Karpas-422 (cell line): ENCODE results near the gene BCL6B. TPM values are rescaled to one million over a fixed set of nuclear protein-coding genes. Genes with fewer than 3 reads are reported as not detected.
A peak's percentile ranks its signal among the peaks of the same experiment; 100 is the strongest.

ENCODE experiments used
- DNase-seq: peaks from one replicate; pipeline ENCODE4 v3.0.0-alpha.2; 2015
- H2AFZ ChIP-seq: fragments of 200-600 bp; sonication (generic); 2 replicates; pipeline ENCODE4 v1.6.1; 2014; ENCODE audit warnings: antibody characterized with exemption, low read length, mixed read lengths
- H3K27ac ChIP-seq: fragments of 200-600 bp; sonication (generic); 2 replicates; pipeline ENCODE4 v1.5.1; 2014; ENCODE audit warnings: mild to moderate bottlenecking, low read length, moderate library complexity
- H3K27me3 ChIP-seq: fragments of 200-600 bp; sonication (generic); 2 replicates; pipeline ENCODE4 v1.6.1; 2014; ENCODE audit warnings: low read length, mixed read lengths
- H3K36me3 ChIP-seq: fragments of 200-600 bp; sonication (generic); 2 replicates; pipeline ENCODE4 v1.6.1; 2014; ENCODE audit warnings: low read length, mixed read lengths; ENCODE audit not compliant: insufficient read depth
- H3K4me1 ChIP-seq: fragments of 200-600 bp; sonication (generic); 2 replicates; pipeline ENCODE4 v1.6.1; 2014; ENCODE audit warnings: mild to moderate bottlenecking, low read length, mixed read lengths
- H3K4me2 ChIP-seq: fragments of 200-600 bp; sonication (generic); 2 replicates; pipeline ENCODE4 v1.6.1; 2014; ENCODE audit warnings: low read length, low read depth, mild to moderate bottlenecking; ENCODE audit not compliant: poor library complexity, severe bottlenecking
- H3K4me3 ChIP-seq: fragments of 200-600 bp; sonication (generic); 2 replicates; pipeline ENCODE4 v1.5.1; 2014; ENCODE audit warnings: mild to moderate bottlenecking, antibody characterized with exemption, low read length, mixed read lengths
- H3K79me2 ChIP-seq: fragments of 200-600 bp; sonication (generic); 2 replicates; pipeline ENCODE4 v1.6.1; 2014; ENCODE audit warnings: mild to moderate bottlenecking, low read length, mixed read lengths
- H3K9ac ChIP-seq: fragments of 200-600 bp; sonication (generic); 2 replicates; pipeline ENCODE4 v1.6.0; 2014; ENCODE audit warnings: low read length
- H3K9me2 ChIP-seq: fragments of 200-600 bp; sonication (generic), shearing (Covaris generic); replicated peaks from 2 replicates; pipeline ENCODE4 v1.6.0; 2014; ENCODE audit warnings: mild to moderate bottlenecking, low read length, moderate library complexity; ENCODE audit not compliant: insufficient read depth
- H3K9me3 ChIP-seq: fragments of 300-700, 200-600 bp; sonication (generic); 2 replicates; pipeline ENCODE4 v1.6.1; 2014; ENCODE audit warnings: low read length, mixed read lengths
- H4K20me1 ChIP-seq: fragments of 200-600 bp; sonication (generic); 2 replicates; pipeline ENCODE4 v1.6.1; 2014; ENCODE audit warnings: mild to moderate bottlenecking, antibody characterized with exemption, low read length, low read depth; ENCODE audit not compliant: insufficient read depth
- total RNA-seq: library from RNA; depleted of rRNA; stranded (reverse); fragments of >200 nt; shearing (Covaris generic); gene quantifications from 2 replicates; pipeline ENCODE4 v1.2.3, GENCODE V29; 2014; ENCODE audit warnings: low replicate concordance

Gene BCL6B
- total RNA-seq, 1 experiment from 2014 or later, result not detected

DNA sequence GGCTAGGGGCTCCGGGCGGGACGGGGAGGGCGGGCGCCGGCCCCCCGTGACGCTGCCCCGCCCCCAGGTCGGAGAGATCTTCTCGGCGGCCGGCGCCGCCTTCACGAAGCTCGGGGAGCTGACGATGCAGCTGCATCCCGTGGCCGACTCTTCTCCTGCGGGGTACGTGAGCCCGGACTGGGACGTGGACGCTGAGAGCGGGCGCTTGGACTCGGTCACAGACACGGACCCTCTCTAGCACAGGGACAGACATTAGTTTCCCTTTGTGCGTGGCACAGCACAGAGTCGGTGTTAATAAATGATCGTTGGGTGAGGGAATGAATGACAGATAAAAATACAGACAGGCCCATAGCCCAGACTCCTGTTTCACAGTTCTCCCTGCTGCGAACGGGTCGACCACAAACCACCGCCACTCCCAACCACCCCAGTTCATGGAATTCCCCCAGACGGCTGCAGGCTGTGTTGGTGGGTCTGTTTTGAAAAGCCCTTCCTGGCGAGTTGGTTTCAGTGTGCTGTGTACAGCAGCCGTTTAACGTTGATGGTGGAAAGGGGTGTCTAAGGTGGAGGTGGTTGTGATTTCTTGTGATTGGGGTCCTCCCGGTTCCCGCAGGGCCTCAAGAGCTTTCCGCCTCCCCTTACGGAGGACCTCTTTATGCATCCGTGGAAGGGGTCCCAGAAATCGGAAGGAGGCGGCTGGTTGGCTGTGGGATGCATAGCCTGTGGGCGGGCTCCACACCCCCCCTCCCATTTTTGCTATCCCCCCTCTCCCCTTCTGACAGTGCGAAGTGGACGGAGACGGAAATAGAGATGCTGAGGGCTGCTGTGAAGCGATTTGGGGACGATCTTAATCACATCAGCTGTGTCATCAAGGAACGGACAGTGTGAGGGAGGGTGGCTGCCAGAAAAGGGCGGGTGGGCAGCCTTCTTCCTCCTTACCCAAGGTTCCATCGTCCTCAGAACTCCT is 7.6 kb upstream of the BCL6B start:
- Histone ChIP-seq H3K27ac (no peak overlapping the region), H2AFZ (peak overlapping the region; percentile 77), H3K9me3 (no peaks in the 10 kb centered on the region), H3K79me2 (peaks cover 37% of the 10 kb centered on the region), H3K9ac (peak overlapping the region; percentile 98), H4K20me1 (peaks cover 2% of the 10 kb centered on the region; the same call in 1 of the 2 replicates), H3K4me3 (peak overlapping the region; percentile 70), H3K4me2 (peak overlapping the region; percentile 71), H3K4me1 (peaks cover 26% of the 10 kb centered on the region), H3K36me3 (no peaks in the 10 kb centered on the region), H3K9me2 (no peaks in the 10 kb centered on the region), H3K27me3 (no peaks in the 10 kb centered on the region)
- DNase-seq, result no peak

DNA sequence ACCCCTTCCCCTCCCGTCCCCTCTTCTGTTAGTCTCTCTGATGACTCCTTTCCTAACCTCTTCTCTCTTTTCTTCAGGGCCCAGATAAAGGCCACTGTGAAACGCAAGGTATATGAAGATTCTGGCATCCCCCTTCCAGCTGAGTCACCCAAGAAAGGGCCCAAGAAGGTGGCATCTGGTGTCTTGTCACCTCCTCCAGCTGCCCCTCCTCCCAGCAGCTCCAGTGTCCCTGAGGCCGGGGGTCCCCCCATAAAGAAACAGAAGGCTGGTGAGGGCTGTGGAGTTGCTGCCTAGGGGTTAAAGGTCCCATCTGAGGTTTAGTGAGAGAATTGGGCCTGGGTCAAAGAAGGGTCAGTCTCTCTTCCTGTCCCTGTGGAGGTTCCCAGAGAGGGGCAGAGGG is 6.4 kb upstream of the BCL6B start:
- H3K27me3 ChIP-seq, result no peaks in the 10 kb centered on the region
- no peaks in the 10 kb centered on the region for H3K9me3 ChIP-seq
- no peaks in the 10 kb centered on the region for H3K9me2 ChIP-seq
- H2AFZ ChIP-seq, result no peak overlapping the region
- peaks cover 26% of the 10 kb centered on the region for H3K79me2 ChIP-seq
- no peak overlapping the region for H3K4me2 ChIP-seq
- no peak overlapping the region for H3K4me3 ChIP-seq
- no peaks in the 10 kb centered on the region for H3K36me3 ChIP-seq
- no peak for DNase-seq
- H3K4me1 ChIP-seq, result peaks cover 15% of the 10 kb centered on the region
- H3K9ac ChIP-seq, result no peak overlapping the region
- no peak overlapping the region for H3K27ac ChIP-seq
- peaks cover 2% of the 10 kb centered on the region; the same call in 1 of the 2 replicates for H4K20me1 ChIP-seq

DNA sequence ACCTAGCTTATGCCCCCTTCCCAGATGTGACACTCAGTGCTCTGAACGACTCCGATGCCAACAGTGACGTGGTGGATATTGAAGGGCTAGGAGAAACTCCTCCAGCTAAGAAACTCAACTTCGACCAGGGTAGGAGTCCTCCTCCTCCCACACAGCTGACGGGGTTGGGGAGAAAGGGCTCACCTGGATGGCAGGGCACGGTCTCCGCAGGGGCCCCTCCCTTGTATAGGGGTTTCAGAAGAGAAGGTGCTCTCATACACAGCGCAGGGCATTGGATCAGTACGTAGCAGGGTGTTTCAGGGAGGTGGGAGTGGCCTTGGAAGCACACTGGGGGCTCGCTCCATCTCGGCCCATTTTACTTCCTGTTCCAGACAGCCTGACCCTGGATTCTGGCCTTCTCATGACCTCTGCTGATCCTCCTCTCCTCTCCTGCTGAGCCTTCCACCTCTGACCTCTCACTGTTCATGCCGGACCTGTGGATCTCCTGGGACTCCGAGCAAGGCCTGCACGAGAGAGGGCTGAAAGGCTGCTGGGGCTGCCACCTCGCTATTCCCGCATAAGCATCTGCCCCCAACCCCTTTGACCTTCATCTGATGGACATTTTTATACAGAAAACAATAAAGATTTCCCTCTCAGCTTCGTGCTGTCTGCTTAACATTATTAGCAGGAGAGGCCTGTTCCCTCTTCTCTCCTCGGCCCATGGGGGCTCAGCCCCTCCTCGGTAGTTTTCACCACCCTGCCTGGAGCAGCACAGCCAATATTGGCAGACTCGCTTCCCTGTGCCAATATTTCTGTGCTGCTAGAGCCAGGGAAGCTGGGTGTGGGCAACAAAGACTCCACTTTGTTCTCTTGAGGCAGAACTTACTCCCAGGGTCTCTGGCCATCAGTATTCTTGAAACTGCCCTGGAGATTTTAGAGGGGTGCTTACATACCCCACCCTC is 5.7 kb upstream of the BCL6B start:
- no peaks in the 10 kb centered on the region for H3K9me3 ChIP-seq
- H3K4me3 ChIP-seq, result no peak overlapping the region
- H3K27ac ChIP-seq, result no peak overlapping the region
- no peaks in the 10 kb centered on the region for H3K27me3 ChIP-seq
- no peak overlapping the region for H2AFZ ChIP-seq
- peaks cover 2% of the 10 kb centered on the region; the same call in 1 of the 2 replicates for H4K20me1 ChIP-seq
- DNase-seq, result no peak
- H3K9me2 ChIP-seq, result no peaks in the 10 kb centered on the region
- no peak overlapping the region for H3K4me2 ChIP-seq
- no peak overlapping the region for H3K9ac ChIP-seq
- H3K36me3 ChIP-seq, result no peaks in the 10 kb centered on the region
- H3K79me2 ChIP-seq, result peaks cover 18% of the 10 kb centered on the region
- H3K4me1 ChIP-seq, result peaks cover 16% of the 10 kb centered on the region

DNA sequence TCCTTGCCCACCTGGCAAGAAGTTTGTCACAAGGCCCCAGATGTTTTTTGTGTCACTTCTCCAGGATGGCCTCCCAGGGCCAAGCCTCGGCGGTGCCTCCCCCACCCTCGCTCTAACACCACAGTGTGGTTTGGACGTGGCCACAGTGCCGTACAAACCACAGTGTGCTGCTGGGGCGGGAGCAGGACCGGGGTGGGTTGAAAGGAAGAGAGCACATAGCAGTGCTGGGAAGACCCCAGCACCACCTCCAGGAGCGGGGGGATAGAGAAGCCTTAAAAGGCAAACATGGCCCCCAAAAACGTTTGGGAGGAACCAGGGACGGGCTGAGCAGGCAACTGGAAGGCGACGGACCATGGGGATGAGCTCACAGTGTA is 5.0 kb upstream of the BCL6B start:
- peaks cover 19% of the 10 kb centered on the region for H3K4me1 ChIP-seq
- H3K27ac ChIP-seq, result no peak overlapping the region
- no peak overlapping the region for H3K4me2 ChIP-seq

DNA sequence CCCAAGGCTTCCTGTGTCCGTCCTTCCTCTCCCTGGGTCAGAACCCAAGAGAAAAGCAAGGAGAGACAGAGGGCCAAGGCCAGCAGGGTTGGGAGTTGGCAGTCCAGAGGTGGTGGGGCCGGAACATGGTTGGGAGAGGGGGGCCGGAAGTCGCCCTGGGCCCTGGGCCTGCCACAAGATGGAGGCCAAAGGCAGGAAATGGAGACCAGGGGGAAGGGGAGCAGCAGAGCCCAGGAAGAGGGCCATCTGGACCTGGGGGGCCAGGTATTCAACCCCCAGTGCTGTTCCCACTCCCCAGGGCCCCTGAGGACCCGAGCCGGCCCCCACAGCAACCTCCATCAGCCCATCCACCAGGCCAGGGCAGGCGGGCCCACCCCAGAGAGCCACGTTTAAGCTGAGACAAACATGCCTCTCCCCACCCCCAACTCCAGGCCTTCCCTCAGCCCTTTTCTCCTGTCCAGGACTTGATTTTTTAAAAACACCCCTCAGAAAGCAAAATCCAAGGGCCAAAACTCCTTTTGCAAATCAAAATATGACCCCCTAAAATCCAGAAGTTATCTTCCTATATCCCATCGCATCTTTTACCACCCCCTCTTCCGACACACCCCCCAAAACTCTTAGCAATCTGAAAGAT is 4.4 kb upstream of the BCL6B start:
- no peaks in the 10 kb centered on the region for H3K9me3 ChIP-seq
- H3K27me3 ChIP-seq, result no peaks in the 10 kb centered on the region
- H3K9ac ChIP-seq, result no peak overlapping the region
- no peak overlapping the region for H3K4me2 ChIP-seq
- H3K36me3 ChIP-seq, result no peaks in the 10 kb centered on the region
- no peaks in the 10 kb centered on the region for H3K9me2 ChIP-seq
- H2AFZ ChIP-seq, result no peak overlapping the region
- peaks cover 7% of the 10 kb centered on the region for H3K79me2 ChIP-seq
- H3K27ac ChIP-seq, result no peak overlapping the region
- peaks cover 19% of the 10 kb centered on the region for H3K4me1 ChIP-seq
- H3K4me3 ChIP-seq, result no peak overlapping the region
- DNase-seq, result no peak
- H4K20me1 ChIP-seq, result 0 out of 2 replicates have a peak, but pooled peaks cover 2% of the 10 kb centered on the region

More for the DNA sequence above, 5.0 kb upstream of the BCL6B start:
- peaks cover 13% of the 10 kb centered on the region for H3K79me2 ChIP-seq
- H2AFZ ChIP-seq, result no peak overlapping the region
- 0 out of 2 replicates have a peak, but pooled peaks cover 2% of the 10 kb centered on the region for H4K20me1 ChIP-seq
- no peaks in the 10 kb centered on the region for H3K27me3 ChIP-seq
- no peak for DNase-seq
- H3K36me3 ChIP-seq, result no peaks in the 10 kb centered on the region
- no peak overlapping the region for H3K9ac ChIP-seq
- H3K4me3 ChIP-seq, result no peak overlapping the region
- H3K9me3 ChIP-seq, result no peaks in the 10 kb centered on the region
- no peaks in the 10 kb centered on the region for H3K9me2 ChIP-seq

DNA sequence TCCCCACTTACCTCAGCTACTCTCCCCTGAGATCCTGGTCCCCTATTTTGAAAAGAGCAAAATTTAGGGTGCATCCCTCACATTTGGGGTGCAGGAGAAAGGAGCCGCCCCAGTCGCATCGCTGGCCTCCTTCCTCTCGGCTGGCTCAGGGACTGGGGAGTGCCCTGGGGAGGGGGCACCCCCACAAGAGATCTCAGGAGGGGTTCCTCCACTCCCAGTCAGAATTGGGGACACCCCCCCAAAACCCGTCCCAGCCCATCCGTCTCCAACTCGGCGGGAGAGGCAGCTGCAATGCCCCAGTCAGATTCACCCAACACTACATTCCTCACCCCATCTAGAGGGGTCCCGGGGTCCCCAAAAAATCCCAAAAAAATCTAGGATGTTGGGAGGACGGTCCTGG is 3.5 kb upstream of the BCL6B start:
- H3K9me3 ChIP-seq, result no peaks in the 10 kb centered on the region
- H3K9me2 ChIP-seq, result no peaks in the 10 kb centered on the region
- H3K4me1 ChIP-seq, result peaks cover 16% of the 10 kb centered on the region
- no peak overlapping the region for H3K4me3 ChIP-seq
- H3K79me2 ChIP-seq, result no peaks in the 10 kb centered on the region
- no peak overlapping the region for H3K9ac ChIP-seq
- H2AFZ ChIP-seq, result no peak overlapping the region
- no peak overlapping the region for H3K4me2 ChIP-seq
- H3K27me3 ChIP-seq, result no peaks in the 10 kb centered on the region
- H3K27ac ChIP-seq, result no peak overlapping the region
- no peaks in the 10 kb centered on the region for H3K36me3 ChIP-seq
- H4K20me1 ChIP-seq, result 0 out of 2 replicates have a peak, but pooled peaks cover 2% of the 10 kb centered on the region
- no peak for DNase-seq

DNA sequence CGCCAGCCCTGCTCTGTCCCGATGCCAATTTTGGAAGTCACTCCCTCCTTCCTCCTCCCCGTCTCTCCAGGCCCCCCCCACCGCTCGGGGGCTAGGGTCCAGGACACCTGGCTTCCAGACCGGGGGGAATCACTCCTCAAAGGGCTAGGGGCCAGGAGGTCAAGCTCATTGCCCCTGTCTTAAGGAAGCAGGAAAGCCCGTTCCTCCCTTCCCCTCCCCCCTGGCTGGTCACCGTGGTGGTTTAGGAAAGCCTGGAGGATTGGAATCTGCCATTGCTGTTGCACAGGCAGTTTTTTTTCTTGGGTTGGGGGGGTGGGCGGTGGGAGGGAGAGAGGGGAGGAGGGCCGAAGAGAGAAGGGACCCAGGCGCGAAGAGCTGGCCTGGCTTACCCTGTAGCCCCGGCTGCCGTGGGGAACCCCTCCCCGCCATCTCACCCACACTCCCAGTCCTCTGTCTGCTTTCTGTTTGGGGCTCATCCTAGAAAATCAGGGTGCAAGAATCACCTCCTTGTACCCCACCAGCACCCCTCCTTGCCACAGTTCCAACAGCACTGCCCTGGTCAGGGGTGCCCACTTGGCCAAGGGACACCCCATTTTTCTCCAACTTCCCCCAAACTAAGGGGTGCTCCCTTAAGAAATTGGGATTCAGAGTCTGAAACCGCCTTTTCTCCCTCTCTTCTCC is 2.9 kb upstream of the BCL6B start:
- no peaks in the 10 kb centered on the region for H3K9me2 ChIP-seq
- DNase-seq, result no peak
- H3K79me2 ChIP-seq, result no peaks in the 10 kb centered on the region
- no peak overlapping the region for H3K27ac ChIP-seq
- no peak overlapping the region for H3K4me3 ChIP-seq
- no peaks in the 10 kb centered on the region for H3K27me3 ChIP-seq
- no peaks in the 10 kb centered on the region for H3K36me3 ChIP-seq
- H2AFZ ChIP-seq, result no peak overlapping the region
- no peak overlapping the region for H3K4me2 ChIP-seq
- 0 out of 2 replicates have a peak, but pooled peaks cover 2% of the 10 kb centered on the region for H4K20me1 ChIP-seq
- H3K9ac ChIP-seq, result no peak overlapping the region
- H3K9me3 ChIP-seq, result no peaks in the 10 kb centered on the region
- peaks cover 15% of the 10 kb centered on the region for H3K4me1 ChIP-seq
